ENCODE measurements around the gene MTHFD2L.
"Not testable (repeated sequence)": the region's sequence is repeated elsewhere in the genome, so short reads cannot be mapped to it uniquely, and the experiment has no call there.

MTHFD2L gene

GRCh38 chr4:74157561-74158465 is at the start of gene MTHFD2L:
Gene MTHFD2L, plus strand, starts transcription at chr4:74158118. Its CDS starts 21 bp downstream, at chr4:74158139.
- DNase-seq, result peak; percentile 84

- DNase-seq, result no peak
These were observed 49.3 kb upstream of the MTHFD2L start for GRCh38 chr4:74108457-74109115.

- no peak for DNase-seq
These were observed 48.6 kb upstream of the MTHFD2L start for GRCh38 chr4:74109116-74109869.

- no peak for DNase-seq
These were observed 47.9 kb upstream of the MTHFD2L start for GRCh38 chr4:74109870-74110605.

GRCh38 chr4:74110670-74111069 is 47.2 kb upstream of the MTHFD2L start:
- DNase-seq, result no peak

GRCh38 chr4:74111306-74111975 is 46.5 kb upstream of the MTHFD2L start:
- no peak for DNase-seq

GRCh38 chr4:74111990-74112389 is 45.9 kb upstream of the MTHFD2L start:
- no peak for DNase-seq

GRCh38 chr4:74112399-74113105 is 45.4 kb upstream of the MTHFD2L start:
- DNase-seq, result no peak

GRCh38 chr4:74114234-74114633 is 43.7 kb upstream of the MTHFD2L start:
- DNase-seq, result no peak

GRCh38 chr4:74117024-74117534 is 40.8 kb upstream of the MTHFD2L start:
- no peak for DNase-seq

GRCh38 chr4:74118600-74119338 is 39.1 kb upstream of the MTHFD2L start:
- no peak for DNase-seq

GRCh38 chr4:74120086-74120485 is 37.8 kb upstream of the MTHFD2L start:
- no peak for DNase-seq

GRCh38 chr4:74121643-74122579 is 36.0 kb upstream of the MTHFD2L start:
- no peak for DNase-seq

GRCh38 chr4:74123065-74123728 is 34.7 kb upstream of the MTHFD2L start:
- no peak for DNase-seq

- DNase-seq, result no peak
These were observed 32.9 kb upstream of the MTHFD2L start for GRCh38 chr4:74125029-74125428.

GRCh38 chr4:74127745-74128144 is 30.2 kb upstream of the MTHFD2L start:
- DNase-seq, result no peak

GRCh38 chr4:74130843-74131242 is 27.1 kb upstream of the MTHFD2L start:
- DNase-seq, result not testable (repeated sequence)

- DNase-seq, result not testable (repeated sequence)
These were observed 25.7 kb upstream of the MTHFD2L start for GRCh38 chr4:74132188-74132587.

- no peak for DNase-seq
These were observed 25.0 kb upstream of the MTHFD2L start for GRCh38 chr4:74132944-74133343.

All from stimulated activated CD4-positive, alpha-beta T cell treated with anti-CD3 and anti-CD28 coated beads, Interleukin-4, amount 100 ng/mL, for 24 hours (primary cell).